22Rv1 (cell line): ENCODE data around the gene RTN4R.

ENCODE experiments used
- H3K27ac ChIP-seq: fragments of 450-650 bp; 2 replicates; pipeline ENCODE4 v1.5.1; 2017
- ZFX ChIP-seq: fragments of 450-650 bp; IDR thresholded peaks from 2 replicates; pipeline ENCODE4 v1.6.1; 2017; ENCODE audit warnings: antibody characterized with exemption, borderline replicate concordance
- TF ChIP-seq, protein P1 (sequence below): fragments of 450-650 bp; IDR thresholded peaks from 2 replicates; pipeline ENCODE4 v1.5.1; 2017; ENCODE audit warnings: mild to moderate bottlenecking

RTN4R gene

DNA sequence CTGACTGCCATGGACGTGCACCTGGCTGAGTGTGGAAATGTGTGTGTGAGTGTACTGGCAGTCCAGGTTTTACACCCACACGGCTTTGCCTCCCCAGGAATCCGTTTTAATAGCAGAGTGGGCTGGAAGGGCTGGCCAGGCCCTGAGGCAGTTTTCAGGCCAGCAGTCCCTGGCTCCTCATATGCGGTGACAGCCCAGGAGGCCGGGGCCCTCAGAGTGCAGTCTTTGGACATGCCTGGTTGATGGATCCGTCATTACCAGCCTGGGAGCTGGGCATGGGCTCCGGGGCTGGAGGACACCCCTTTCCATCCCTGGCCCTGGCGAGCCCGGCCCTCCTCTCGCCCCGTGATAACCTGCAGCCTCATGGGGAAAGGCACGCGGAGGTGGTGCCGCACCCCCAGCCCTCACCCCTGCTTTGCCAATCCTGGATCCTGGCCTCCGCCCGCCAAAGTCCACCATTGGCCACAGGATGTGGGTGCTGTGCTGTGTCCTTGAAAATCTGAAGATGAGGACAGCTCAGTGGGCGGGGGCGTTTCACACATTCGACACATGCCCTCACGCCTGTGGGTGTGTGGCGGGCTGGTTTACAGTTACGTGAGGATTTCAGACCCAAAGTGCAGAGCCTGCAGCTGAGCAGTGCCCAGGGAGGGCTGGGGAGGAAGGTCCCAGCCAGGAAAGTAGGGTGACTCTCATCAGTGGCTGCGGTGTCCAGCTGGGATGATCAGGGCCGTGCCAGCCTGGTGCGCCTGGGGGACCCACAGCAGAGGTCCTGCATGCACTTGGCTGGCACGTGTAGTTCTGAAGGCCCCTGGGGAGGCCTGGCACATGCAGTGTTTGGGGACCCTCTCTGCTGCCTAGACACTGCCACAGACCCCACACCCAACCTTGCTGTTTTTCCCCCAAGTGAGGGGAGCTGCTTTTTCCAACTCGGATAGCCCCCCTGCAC is 55.1 kb downstream of the RTN4R start:
- no peak overlapping the region for H3K27ac ChIP-seq
- TF ChIP-seq, protein P1, sequence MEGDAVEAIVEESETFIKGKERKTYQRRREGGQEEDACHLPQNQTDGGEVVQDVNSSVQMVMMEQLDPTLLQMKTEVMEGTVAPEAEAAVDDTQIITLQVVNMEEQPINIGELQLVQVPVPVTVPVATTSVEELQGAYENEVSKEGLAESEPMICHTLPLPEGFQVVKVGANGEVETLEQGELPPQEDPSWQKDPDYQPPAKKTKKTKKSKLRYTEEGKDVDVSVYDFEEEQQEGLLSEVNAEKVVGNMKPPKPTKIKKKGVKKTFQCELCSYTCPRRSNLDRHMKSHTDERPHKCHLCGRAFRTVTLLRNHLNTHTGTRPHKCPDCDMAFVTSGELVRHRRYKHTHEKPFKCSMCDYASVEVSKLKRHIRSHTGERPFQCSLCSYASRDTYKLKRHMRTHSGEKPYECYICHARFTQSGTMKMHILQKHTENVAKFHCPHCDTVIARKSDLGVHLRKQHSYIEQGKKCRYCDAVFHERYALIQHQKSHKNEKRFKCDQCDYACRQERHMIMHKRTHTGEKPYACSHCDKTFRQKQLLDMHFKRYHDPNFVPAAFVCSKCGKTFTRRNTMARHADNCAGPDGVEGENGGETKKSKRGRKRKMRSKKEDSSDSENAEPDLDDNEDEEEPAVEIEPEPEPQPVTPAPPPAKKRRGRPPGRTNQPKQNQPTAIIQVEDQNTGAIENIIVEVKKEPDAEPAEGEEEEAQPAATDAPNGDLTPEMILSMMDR = no peak
- no peak for TF ChIP-seq ZFX

DNA sequence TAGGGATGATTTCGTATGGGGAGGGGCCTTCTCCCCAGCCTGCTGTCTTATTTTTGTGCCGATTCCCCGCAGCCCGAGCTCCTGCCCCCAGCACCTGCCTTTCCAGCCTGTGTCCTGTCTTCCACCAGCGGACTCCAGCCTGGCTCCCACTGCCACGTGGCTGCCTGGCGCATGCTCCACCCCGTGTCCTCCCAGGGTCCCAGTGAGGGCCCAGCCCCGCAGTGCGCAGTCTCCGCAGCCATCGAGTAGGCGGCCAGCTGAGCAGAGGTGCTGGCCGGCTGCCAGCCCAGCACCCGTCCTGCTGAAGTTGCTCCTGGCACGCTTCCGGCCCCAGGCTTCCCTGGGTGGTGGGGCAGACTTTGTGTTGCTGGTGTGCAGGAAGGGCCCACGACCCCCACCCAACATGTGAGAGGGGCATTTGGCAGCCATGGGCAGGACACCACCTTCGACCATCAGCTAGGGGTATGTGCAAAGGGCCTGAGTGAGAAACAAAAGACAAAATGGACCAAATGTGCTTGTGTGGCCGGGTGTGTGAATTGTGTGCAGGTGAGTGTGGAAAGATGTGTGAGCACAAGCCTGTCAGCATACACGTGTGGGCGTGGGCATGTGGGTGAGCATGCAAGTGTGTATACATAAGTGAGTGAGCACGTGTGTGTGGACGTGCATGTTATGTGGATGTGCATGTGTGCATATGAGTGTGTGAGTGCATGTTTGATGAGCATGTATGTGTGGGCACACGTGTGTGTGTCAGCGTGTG is 55.9 kb downstream of the RTN4R start:
- no peak overlapping the region for H3K27ac ChIP-seq
- TF ChIP-seq, protein P1 = no peak
- TF ChIP-seq ZFX = no peak

DNA sequence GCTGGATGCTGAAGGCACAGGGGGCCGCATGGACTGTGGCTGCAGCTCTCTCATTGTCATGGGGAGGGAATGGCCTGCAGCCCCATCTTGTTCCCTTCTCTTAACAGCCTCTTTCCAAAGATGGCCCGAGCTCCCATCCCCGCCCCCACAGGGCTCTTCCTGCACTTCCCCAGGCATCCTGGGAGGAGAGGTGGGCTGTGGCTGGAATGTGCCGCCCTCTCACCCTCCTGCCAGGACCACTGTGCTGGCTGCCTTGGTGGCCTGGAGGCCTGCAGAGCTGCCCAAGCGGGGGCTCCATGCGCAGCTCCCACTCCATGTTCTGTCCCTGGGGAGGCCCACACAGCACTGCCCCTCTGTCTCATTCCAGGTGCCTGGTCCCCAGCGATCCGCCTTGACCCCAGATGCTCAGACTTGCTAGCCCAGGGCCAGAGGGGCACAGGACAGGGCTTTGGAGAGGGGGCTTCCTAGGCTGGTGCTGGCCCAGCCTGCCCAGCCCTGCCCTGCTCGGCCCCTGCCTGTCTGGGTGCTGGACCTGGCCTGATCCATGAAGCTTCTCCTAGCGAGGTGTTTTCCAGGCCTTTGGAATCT is 56.6 kb downstream of the RTN4R start:
- TF ChIP-seq, protein P1 = no peak
- TF ChIP-seq ZFX = no peak

DNA sequence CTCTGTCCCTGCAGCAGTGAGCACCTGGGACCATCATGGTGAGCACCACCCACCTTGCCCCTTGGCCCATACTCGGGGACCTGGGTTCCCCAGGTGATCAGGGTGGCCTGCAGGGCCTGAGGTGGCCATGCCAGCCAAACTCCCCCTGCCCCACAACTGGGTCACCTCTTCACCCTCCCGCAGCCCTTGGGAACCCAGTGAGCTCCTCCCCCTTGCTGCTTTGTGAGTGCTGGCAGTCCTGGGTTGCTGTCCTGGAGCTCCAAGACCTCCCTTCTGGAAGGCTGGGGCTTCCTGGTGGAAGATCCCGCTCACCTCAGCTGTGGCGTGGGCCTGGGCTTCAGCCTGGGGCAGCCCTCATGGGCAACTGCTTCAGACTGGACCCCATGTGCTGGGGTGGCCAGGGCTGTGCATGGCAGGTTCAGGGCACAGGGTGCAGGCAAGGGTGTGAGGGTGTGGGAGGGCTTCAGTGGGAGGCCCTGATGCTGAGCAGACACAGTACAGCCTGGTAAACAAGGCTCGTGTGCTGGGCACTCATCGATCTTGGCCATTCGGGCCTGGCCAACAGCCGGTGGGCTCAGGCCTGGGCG is 57.6 kb downstream of the RTN4R start:
- TF ChIP-seq ZFX = no peak
- TF ChIP-seq, protein P1 = no peak
- H3K27ac ChIP-seq = no peak overlapping the region

More for the DNA sequence above, 56.6 kb downstream of the RTN4R start:
- H3K27ac ChIP-seq = no peak overlapping the region

DNA sequence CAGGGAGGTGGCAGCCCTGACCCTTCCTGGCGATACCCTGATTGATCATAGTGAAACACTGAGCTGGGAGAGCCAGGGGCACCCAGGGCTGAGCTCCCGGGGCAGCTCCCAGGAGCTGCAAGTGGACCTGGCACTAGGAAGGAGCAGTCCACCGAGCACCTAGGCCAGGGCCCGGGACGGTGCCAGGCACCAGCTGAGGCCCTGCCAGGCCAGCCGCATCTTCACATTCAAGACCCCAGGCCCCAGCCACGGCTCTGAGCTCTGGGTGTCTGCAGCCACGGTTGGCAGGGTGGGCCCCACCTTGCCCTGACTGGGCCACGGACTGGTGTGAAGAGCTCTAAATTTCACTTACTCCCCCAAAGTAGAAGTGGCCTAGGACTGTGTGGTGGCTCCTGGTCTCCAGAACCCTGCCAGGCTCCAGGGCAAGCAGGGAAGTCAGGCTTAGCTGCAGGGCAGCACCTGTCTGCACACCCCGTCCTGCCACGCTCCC is 58.3 kb downstream of the RTN4R start:
- no peak overlapping the region for H3K27ac ChIP-seq
- no peak for TF ChIP-seq ZFX
- TF ChIP-seq, protein P1 = no peak

DNA sequence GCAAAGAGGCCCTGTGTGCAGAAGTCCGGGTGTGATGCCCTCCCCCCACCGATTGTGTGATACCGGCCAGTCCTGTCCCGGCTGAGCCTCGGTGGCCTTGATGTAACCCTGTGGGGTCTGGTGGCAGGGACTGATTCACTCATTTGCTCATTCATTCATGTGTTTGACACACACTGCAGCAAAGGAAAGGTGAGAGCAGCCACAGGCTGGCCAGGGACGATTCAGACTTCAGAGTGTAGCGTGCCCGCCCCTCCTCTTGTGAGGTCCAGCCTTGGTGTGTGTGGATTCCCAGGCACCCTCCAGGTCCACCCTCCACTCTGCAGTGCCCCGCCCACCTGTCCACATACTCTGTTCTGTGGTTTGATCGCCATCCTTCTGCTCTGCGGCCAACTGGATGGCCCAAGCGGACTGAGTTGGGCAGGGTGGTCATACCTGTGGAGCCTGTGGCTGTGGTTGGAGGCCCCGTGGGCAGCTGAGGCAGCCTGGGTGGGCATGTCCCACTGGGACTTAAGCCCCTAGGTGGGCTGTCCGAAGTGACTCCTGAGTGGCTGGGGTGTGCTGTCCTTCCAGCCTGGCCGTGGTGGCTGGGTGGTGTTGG is 59.3 kb downstream of the RTN4R start:
- TF ChIP-seq, protein P1 = no peak
- TF ChIP-seq ZFX = no peak
- H3K27ac ChIP-seq = no peak overlapping the region
